ENCODE data around the gene SREBF1.

DNA sequence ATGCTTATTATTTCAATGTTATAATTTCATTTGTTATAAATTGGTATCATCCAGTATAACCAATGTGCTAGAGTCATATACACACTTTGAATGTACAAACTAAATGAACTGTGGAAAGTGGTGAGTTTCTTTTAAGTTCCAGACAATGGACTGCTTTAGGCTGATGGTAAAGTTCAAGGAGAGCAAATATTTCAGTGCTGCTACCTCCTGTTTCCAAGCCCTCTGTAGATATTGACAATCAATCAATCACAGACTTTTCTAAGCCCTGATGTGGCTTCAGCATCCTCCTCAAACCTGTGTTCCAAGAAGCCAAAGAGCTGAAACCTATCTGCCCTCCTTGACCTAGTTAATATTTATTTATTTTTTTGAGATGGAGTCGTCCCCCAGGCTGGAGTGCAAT is 28.2 kb upstream of the SREBF1 start:
- TF ChIP-seq, protein P1, sequence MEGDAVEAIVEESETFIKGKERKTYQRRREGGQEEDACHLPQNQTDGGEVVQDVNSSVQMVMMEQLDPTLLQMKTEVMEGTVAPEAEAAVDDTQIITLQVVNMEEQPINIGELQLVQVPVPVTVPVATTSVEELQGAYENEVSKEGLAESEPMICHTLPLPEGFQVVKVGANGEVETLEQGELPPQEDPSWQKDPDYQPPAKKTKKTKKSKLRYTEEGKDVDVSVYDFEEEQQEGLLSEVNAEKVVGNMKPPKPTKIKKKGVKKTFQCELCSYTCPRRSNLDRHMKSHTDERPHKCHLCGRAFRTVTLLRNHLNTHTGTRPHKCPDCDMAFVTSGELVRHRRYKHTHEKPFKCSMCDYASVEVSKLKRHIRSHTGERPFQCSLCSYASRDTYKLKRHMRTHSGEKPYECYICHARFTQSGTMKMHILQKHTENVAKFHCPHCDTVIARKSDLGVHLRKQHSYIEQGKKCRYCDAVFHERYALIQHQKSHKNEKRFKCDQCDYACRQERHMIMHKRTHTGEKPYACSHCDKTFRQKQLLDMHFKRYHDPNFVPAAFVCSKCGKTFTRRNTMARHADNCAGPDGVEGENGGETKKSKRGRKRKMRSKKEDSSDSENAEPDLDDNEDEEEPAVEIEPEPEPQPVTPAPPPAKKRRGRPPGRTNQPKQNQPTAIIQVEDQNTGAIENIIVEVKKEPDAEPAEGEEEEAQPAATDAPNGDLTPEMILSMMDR (IDR thresholded peaks at IDR 0.05; ENCODE audit: borderline replicate concordance, extremely low read depth, low read length, poor library complexity, severe bottlenecking), result no peak
- TF ChIP-seq EZH2 (IDR thresholded peaks at IDR 0.05; ENCODE audit: borderline replicate concordance, low read depth, low read length, severe bottlenecking), result no peak
